CD4-positive, alpha-beta T cell treated with Interferon gamma for 1 hour (primary cell): Measurements from ENCODE around the gene IQCE.
"Not testable (repeated sequence)": the region's sequence is repeated elsewhere in the genome, so short reads cannot be mapped to it uniquely, and the experiment has no call there.

ENCODE experiments used
- DNase-seq: peaks from one replicate; pipeline ENCODE4 v3.0.0-alpha.2; 2020

Gene IQCE

DNA sequence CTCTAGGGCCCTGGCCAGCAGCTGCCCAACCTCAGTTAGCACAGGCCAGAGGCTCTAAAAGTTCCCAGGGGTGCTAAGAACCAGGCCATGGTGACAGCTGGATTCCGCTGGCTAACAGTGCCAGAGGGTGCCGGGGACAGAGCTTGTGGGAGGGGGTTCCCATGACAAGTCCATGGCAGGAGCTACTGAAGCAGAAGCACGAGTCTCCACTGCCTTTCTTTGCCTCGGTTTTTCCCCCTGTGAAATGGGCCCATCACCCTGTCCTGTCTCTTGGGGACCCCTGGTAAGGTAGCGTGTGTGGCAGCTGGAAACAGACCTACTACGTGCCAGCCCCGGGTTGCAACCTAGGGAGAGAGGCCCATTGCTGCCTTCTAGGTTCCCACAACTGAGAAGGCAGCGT lies 26.0 kb upstream of the IQCE start:
- DNase-seq, result not testable (repeated sequence)

DNA sequence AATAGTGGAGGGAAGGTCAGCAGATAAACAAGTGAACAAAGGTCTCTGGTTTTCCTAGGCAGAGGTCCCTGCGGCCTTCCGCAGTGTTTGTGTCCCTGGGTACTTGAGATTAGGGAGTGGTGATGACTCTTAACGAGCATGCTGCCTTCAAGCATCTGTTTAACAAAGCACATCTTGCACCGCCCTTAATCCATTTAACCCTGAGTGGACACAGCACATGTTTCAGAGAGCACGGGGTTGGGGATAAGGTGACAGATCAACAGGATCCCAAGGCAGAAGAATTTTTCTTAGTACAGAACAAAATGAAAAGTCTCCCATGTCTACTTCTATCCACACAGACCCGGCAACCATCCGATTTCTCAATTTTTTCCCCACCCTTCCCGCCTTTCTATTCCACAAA lies 25.2 kb upstream of the IQCE start:
- not testable (repeated sequence) for DNase-seq

DNA sequence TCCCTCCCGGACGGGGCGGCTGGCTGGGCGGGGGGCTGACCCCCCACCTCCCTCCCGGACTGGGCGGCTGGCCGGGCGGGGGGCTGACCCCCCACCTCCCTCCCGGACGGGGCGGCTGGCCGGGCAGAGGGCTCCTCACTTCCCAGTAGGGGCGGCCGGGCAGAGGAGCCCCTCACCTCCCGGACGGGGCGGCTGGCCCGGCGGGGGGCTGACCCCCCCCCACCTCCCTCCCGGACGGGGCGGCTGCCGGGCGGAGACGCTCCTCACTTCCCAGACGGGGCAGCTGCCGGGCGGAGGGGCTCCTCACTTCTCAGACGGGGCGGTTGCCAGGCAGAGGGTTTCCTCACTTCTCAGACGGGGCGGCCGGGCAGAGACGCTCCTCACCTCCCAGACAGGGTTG lies 24.6 kb upstream of the IQCE start:
- not testable (repeated sequence) for DNase-seq

- DNase-seq, result not testable (repeated sequence)
Measured at GRCh38 chr7:2535872-2536627, 22.7 kb upstream of the IQCE start.

GRCh38 chr7:2537981-2538851 lies 20.6 kb upstream of the IQCE start:
- no peak for DNase-seq

- no peak for DNase-seq
Measured at GRCh38 chr7:2539031-2539911, 19.5 kb upstream of the IQCE start.

DNA sequence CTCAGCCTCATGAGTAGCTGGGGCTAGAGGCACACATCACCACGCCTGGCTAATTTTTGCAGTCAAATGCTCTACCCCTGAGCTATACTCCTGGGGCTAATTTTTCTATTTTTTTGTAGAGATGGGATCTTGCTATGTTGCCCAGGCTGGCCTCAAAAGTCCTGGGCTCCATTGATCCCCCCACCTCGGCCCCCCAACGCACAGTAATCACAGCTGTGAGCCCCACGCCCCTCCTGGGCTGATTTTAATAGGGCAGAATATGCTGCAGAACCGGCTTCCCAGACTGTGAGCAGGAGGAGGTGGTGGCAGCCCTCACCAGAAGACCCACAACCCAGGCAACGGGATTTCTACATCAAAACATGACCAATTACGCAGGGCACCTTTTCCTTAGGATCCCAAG lies 18.6 kb upstream of the IQCE start:
- no peak for DNase-seq

GRCh38 chr7:2540641-2541051 lies 18.1 kb upstream of the IQCE start:
- DNase-seq, result no peak

- no peak for DNase-seq
Measured at GRCh38 chr7:2541291-2542010, 17.3 kb upstream of the IQCE start.

- no peak for DNase-seq
Measured at GRCh38 chr7:2542011-2542915, 16.5 kb upstream of the IQCE start.

GRCh38 chr7:2542916-2543871 lies 15.6 kb upstream of the IQCE start:
- DNase-seq, result no peak

GRCh38 chr7:2544541-2545188 lies 14.1 kb upstream of the IQCE start:
- no peak for DNase-seq

GRCh38 chr7:2545746-2546425 lies 12.9 kb upstream of the IQCE start:
- no peak for DNase-seq

DNA sequence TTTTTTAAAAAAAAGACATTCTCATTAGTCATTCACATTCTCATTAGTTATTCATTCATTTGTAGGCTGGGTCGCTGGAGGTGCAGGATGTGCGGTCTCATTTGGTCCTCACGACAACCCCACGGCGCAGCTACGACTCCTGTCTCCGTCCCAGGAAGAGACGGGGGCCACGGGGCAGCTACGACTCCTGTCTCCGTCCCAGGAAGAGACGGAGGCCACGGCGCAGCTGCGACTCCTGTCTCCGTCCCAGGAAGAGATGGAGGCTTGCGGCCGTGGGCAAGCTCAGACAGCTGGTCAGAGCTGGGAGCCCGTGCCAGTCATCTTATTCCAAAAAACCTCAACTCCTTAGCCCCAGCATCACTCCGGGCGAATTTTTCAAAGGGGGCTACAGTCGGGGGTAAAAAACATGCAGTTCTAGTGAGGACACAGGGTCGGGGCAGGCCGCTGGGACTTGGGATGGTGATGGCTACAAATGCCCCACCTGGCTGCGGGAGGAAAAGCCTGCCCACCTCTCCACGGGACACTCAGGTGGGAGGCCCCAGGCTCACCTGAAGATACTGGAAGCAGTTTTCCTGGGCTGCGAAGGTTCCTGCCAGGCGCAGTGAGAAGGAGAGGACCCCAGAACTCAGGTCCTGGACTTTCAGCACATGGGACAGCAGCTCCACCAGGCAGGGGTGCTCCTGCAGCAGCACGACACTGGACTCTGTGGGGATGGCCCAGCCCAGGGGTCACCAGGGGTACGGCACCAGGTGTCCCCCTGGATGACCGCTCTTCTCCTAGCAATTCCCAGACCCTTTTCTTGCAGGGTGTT lies 11.8 kb upstream of the IQCE start:
- DNase-seq, result no peak

- DNase-seq, result no peak
Measured at GRCh38 chr7:2551418-2551817, 7.4 kb upstream of the IQCE start.

DNA sequence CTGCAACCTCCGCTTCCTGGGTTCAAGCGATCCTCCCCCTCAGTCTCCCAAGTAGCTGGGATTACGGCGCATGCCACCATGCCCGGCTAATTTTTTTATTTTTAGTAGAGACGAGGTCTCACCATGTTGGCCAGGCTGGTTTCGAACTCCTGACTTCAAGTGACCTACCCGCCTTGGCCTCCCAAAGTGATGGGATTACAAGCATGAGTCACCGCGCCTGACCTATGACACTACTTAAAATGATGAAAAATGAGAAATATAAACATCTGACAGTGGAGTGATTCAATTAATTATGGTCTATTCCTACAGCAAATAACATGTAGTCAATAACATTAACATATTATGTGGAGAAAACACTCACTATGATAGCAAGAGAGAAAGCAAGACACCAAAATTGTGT lies 5.7 kb upstream of the IQCE start:
- no peak for DNase-seq

GRCh38 chr7:2553831-2554581 lies 4.8 kb upstream of the IQCE start:
- DNase-seq, result no peak
